CD14-positive monocyte (primary cell): ENCODE measurements around the gene WFS1. TPM values are rescaled to one million over a fixed set of nuclear protein-coding genes. Genes with fewer than 3 reads are reported as not detected.

ENCODE experiments used
- DNase-seq, 3 donors: peaks; one replicate each; pipeline ENCODE4 v3.0.0-alpha.2; 2011 to 2022
- H2AFZ ChIP-seq: 2 replicates; pipeline ENCODE4 v1.6.0; 2012; ENCODE audit warnings: mild to moderate bottlenecking, low read depth, low read length, inconsistent platforms; ENCODE audit not compliant: insufficient read depth, poor library complexity, severe bottlenecking
- H3K27ac ChIP-seq, 2 donors: 1 replicate in 1 of 2; 2 replicates in 1 of 2; pipeline ENCODE4 v1.5.1; 2012 to 2013; ENCODE audit warnings: low read length in 2 of 2, control low read depth in 1 of 2, inconsistent platforms in 1 of 2, low read depth in 1 of 2, mild to moderate bottlenecking in 1 of 2
- H3K27me3 ChIP-seq, 2 donors: one replicate each; pipeline versions ENCODE4 v1.6.0 to v1.6.1; 2011 to 2013; ENCODE audit warnings: low read length in 2 of 2; ENCODE audit not compliant: control insufficient read depth in 2 of 2, insufficient read depth in 2 of 2
- H3K36me3 ChIP-seq, 2 donors: replicated peaks in 1 of 2; 1 replicate in 1 of 2; 2 replicates in 1 of 2; pipeline versions ENCODE4 v1.5.1 to v1.6.1; 2012 to 2013; ENCODE audit warnings: low read length in 2 of 2, control low read depth in 1 of 2, inconsistent platforms in 1 of 2, mild to moderate bottlenecking in 1 of 2; ENCODE audit not compliant: insufficient read depth in 2 of 2, control insufficient read depth in 1 of 2
- H3K4me1 ChIP-seq, 2 donors: 1 replicate in 1 of 2; 2 replicates in 1 of 2; pipeline versions ENCODE4 v1.5.1 to v1.6.1; 2012 to 2013; ENCODE audit warnings: low read length in 2 of 2, control low read depth in 1 of 2, inconsistent platforms in 1 of 2, mild to moderate bottlenecking in 1 of 2, moderate library complexity in 1 of 2; ENCODE audit not compliant: insufficient read depth in 2 of 2, control insufficient read depth in 1 of 2
- H3K4me2 ChIP-seq: replicated peaks from 2 replicates; pipeline ENCODE3; 2012; ENCODE audit warnings: low read length, moderate library complexity, mild to moderate bottlenecking; ENCODE audit not compliant: poor library complexity, severe bottlenecking; ENCODE audit errors: extremely low read depth
- H3K4me3 ChIP-seq, 3 experiments: fragments of 200-600 bp in 1 of 3; sonication (generic) in 1 of 3; replicated peaks in 1 of 3; 1 replicate in 2 of 3; 2 replicates in 1 of 3; pipeline ENCODE4 v1.5.1; 2011 to 2013; ENCODE audit warnings: low read length in 3 of 3, mild to moderate bottlenecking in 3 of 3, control low read depth in 2 of 3, low read depth in 2 of 3, inconsistent platforms in 1 of 3, moderate library complexity in 1 of 3
- H3K79me2 ChIP-seq: 2 replicates; pipeline ENCODE4 v1.6.0; 2012; ENCODE audit warnings: mild to moderate bottlenecking, control low read depth, inconsistent platforms, low read length, moderate library complexity; ENCODE audit not compliant: insufficient read depth
- H3K9ac ChIP-seq: 2 replicates; pipeline ENCODE4 v1.6.0; 2017; ENCODE audit warnings: low read length, mild to moderate bottlenecking; ENCODE audit not compliant: insufficient read depth, poor library complexity, severe bottlenecking
- H3K9me3 ChIP-seq, 2 donors: replicated peaks in 1 of 2; 1 replicate in 1 of 2; 2 replicates in 1 of 2; pipeline versions ENCODE4 v1.5.1 to v1.6.1; 2012 to 2013; ENCODE audit warnings: low read length in 2 of 2, control low read depth in 1 of 2; ENCODE audit not compliant: control insufficient read depth in 1 of 2, insufficient read depth in 1 of 2
- H4K20me1 ChIP-seq: 2 replicates; pipeline ENCODE4 v1.6.0; 2012; ENCODE audit warnings: mild to moderate bottlenecking, low read length, control low read depth, moderate library complexity; ENCODE audit not compliant: insufficient read depth
- H3K27ac Mint-ChIP-seq, 7 donors: one replicate each; pipeline ENCODE4 v1.8.0; 2020; ENCODE audit warnings: mild to moderate bottlenecking in 7 of 7, mixed read lengths in 7 of 7, moderate library complexity in 6 of 7, inconsistent platforms in 2 of 7
- H3K27me3 Mint-ChIP-seq, 3 donors: one replicate each; pipeline ENCODE4 v1.8.0; 2021 to 2022; ENCODE audit warnings: low read depth in 3 of 3, mild to moderate bottlenecking in 3 of 3, mixed read lengths in 3 of 3, moderate library complexity in 3 of 3, inconsistent platforms in 1 of 3
- H3K36me3 Mint-ChIP-seq, 2 donors: one replicate each; pipeline ENCODE4 v1.8.0; 2020; ENCODE audit warnings: mixed read lengths in 2 of 2, inconsistent platforms in 1 of 2, mild to moderate bottlenecking in 1 of 2
- H3K4me1 Mint-ChIP-seq: one replicate; pipeline ENCODE4 v1.8.0; 2020; ENCODE audit warnings: mild to moderate bottlenecking, mixed read lengths
- H3K4me3 Mint-ChIP-seq, 2 donors: one replicate each; pipeline ENCODE4 v1.8.0; 2020; ENCODE audit warnings: mild to moderate bottlenecking in 2 of 2, mixed read lengths in 2 of 2, moderate library complexity in 1 of 2
- H3K9me3 Mint-ChIP-seq, 7 donors: one replicate each; pipeline ENCODE4 v1.8.0; 2020 to 2022; ENCODE audit warnings: mixed read lengths in 7 of 7, mild to moderate bottlenecking in 6 of 7, moderate library complexity in 6 of 7, inconsistent platforms in 2 of 7
- CTCF ChIP-seq: fragments of 200-600 bp; IDR thresholded peaks from one replicate; pipeline ENCODE4 v1.8.0; 2022; ENCODE audit warnings: antibody characterized with exemption, mild to moderate bottlenecking
- WGBS: methylation state at CpG from one replicate; pipeline ENCODE4 v1.1.5; 2013; ENCODE audit warnings: missing lambda C conversion rate; ENCODE audit not compliant: insufficient coverage; 5-methylcytosine and 5-hydroxymethylcytosine counted together
- intact Hi-C, 2 donors: fragments of 100-400 bp; cut with micrococcal nuclease; formaldehyde crosslinking; loops; one replicate each; pipeline versions ENCODE4 v1.15.0 to v1.15.1; 2023
- polyA plus RNA-seq, 3 donors: library from polyadenylated mRNA; depleted of rRNA in 1 of 3; unstranded in 2 of 3; stranded (reverse) in 1 of 3; fragments of 300-500 nt in 2 of 3; fragments of >200 nt in 1 of 3; fragmentation: Illumina TruSeq in 2 of 3; gene quantifications; 1 replicate in 2 of 3; 2 replicates in 1 of 3; pipeline ENCODE4 v1.2.3, GENCODE V29; 2012 to 2021

The WFS1 gene
- polyA plus RNA-seq, 3 donors: 0.39 to 1.8 (median 0.93) TPM

GRCh38 chr4:6328526-6328925 is 58.9 kb downstream of the WFS1 start:
- no peaks in the 10 kb centered on the region for H4K20me1 ChIP-seq
- no peak overlapping the region for H3K4me3 Mint-ChIP-seq
- intact Hi-C loops: loop anchor here (5.0 kb wide), 2 partner anchors 76 to 331 kb away; no protein-coding TSS in a partner anchor
- peaks cover 0 to 16% of the 10 kb centered on the region in 2 donors for H3K27me3 ChIP-seq
- H3K79me2 ChIP-seq: no peaks in the 10 kb centered on the region
- H3K27ac ChIP-seq: no peak overlapping the region
- peaks cover 28 to 36% (median 32%) of the 10 kb centered on the region in 3 donors for H3K27me3 Mint-ChIP-seq
- H3K4me1 ChIP-seq: no peaks in the 10 kb centered on the region
- no peak for TF ChIP-seq CTCF
- no peak overlapping the region for H3K4me3 ChIP-seq
- H3K4me2 ChIP-seq: no peak overlapping the region
- H3K9ac ChIP-seq: no peak overlapping the region
- WGBS: 79% methylated on average over 6 of the region's 8 CpGs
- H3K27ac Mint-ChIP-seq: no peak overlapping the region
- DNase-seq: no peak
- no peaks in the 10 kb centered on the region for H3K36me3 Mint-ChIP-seq
- peaks cover 0 to 14% (median 12%) of the 10 kb centered on the region in 7 donors for H3K9me3 Mint-ChIP-seq
- no peaks in the 10 kb centered on the region for H3K36me3 ChIP-seq
- no peak overlapping the region for H2AFZ ChIP-seq
- H3K9me3 ChIP-seq: peaks cover 0 to 8% of the 10 kb centered on the region in 2 donors
- H3K4me1 Mint-ChIP-seq: no peaks in the 10 kb centered on the region

- peaks cover 4 to 24% (median 15%) of the 10 kb centered on the region in 7 donors for H3K9me3 Mint-ChIP-seq
- no peak overlapping the region for H3K4me2 ChIP-seq
- no peaks in the 10 kb centered on the region for H3K79me2 ChIP-seq
- DNase-seq: no peak
- TF ChIP-seq CTCF: no peak
- peaks cover 0 to 17% of the 10 kb centered on the region in 2 donors for H3K9me3 ChIP-seq
- intact Hi-C loops: loop anchor here (5.0 kb wide), 2 partner anchors 77 to 332 kb away; no protein-coding TSS in a partner anchor
- H3K27me3 ChIP-seq: peaks cover 0 to 13% of the 10 kb centered on the region in 2 donors
- 80% methylated on average over 25 of the region's 28 CpGs for WGBS
- no peaks in the 10 kb centered on the region for H3K36me3 Mint-ChIP-seq
- H2AFZ ChIP-seq: no peak overlapping the region
- no peak overlapping the region for H3K27ac ChIP-seq
- H3K4me1 Mint-ChIP-seq: no peaks in the 10 kb centered on the region
- no peak overlapping the region for H3K4me3 Mint-ChIP-seq
- no peak overlapping the region for H3K4me3 ChIP-seq
- no peaks in the 10 kb centered on the region for H3K4me1 ChIP-seq
- no peak overlapping the region for H3K9ac ChIP-seq
- H4K20me1 ChIP-seq: no peaks in the 10 kb centered on the region
- H3K27me3 Mint-ChIP-seq: peaks cover 23 to 24% (median 24%) of the 10 kb centered on the region in 3 donors
- H3K36me3 ChIP-seq: no peaks in the 10 kb centered on the region
- no peak overlapping the region for H3K27ac Mint-ChIP-seq
Observed at GRCh38 chr4:6329478-6330383, 60.1 kb downstream of the WFS1 start.
